Breast epithelium (tissue), 4 donors: Measurements from ENCODE around the gene C10orf95. TPM values are rescaled to one million over a fixed set of nuclear protein-coding genes. Genes with fewer than 3 reads are reported as not detected.
A peak's percentile ranks its signal among the peaks of the same experiment; 100 is the strongest.

Source experiments
- DNase-seq, 2 donors: peaks; one replicate each; pipeline ENCODE4 v3.0.0-alpha.2; 2019; ENCODE audit warnings: low spot score in 2 of 2
- H3K27ac ChIP-seq, 2 donors: fragments of 200-600 bp; sonication (generic) in 1 of 2; one replicate each; pipeline ENCODE4 v1.5.1; 2016 to 2019; ENCODE audit warnings: mild to moderate bottlenecking in 1 of 2
- H3K27me3 ChIP-seq, 2 donors: fragments of 200-600 bp; sonication (generic) in 1 of 2; one replicate each; pipeline versions ENCODE4 v1.5.1 to v1.6.0; 2017 to 2019; ENCODE audit warnings: control low read depth in 1 of 2, mild to moderate bottlenecking in 1 of 2
- H3K36me3 ChIP-seq: fragments of 200-600 bp; one replicate; pipeline ENCODE4 v1.5.1; 2019
- H3K4me1 ChIP-seq, 2 donors: fragments of 200-600 bp; sonication (generic); one replicate each; pipeline ENCODE4 v1.5.1; 2016 to 2019; ENCODE audit warnings: control low read depth in 1 of 2
- H3K4me3 ChIP-seq, 3 donors: fragments of 200-600 bp; sonication (generic); 1 replicate in 2 of 3; 2 replicates in 1 of 3; pipeline ENCODE4 v1.5.1; 2016 to 2019; ENCODE audit warnings: mild to moderate bottlenecking in 3 of 3, moderate library complexity in 2 of 3
- H3K9me3 ChIP-seq, 2 donors: fragments of 200-600 bp; sonication (generic) in 1 of 2; one replicate each; pipeline ENCODE4 v1.5.1; 2016 to 2019; ENCODE audit warnings: control low read depth in 1 of 2
- CTCF ChIP-seq, 3 donors: fragments of 450-650 bp; IDR thresholded peaks; one replicate each; pipeline ENCODE4 v1.5.1; 2016 to 2017; ENCODE audit warnings: antibody characterized with exemption in 3 of 3, mild to moderate bottlenecking in 3 of 3, moderate library complexity in 3 of 3
- POLR2A ChIP-seq: fragments of 450-650 bp; IDR thresholded peaks from one replicate; pipeline ENCODE4 v1.6.1; 2016; ENCODE audit warnings: antibody characterized with exemption, mild to moderate bottlenecking, moderate library complexity
- POLR2AphosphoS5 ChIP-seq, 3 donors: sonication (generic); formaldehyde crosslinking; IDR thresholded peaks; one replicate each; pipeline ENCODE4 v1.6.1; 2017; ENCODE audit warnings: antibody characterized with exemption in 3 of 3
- intact Hi-C: fragments of 100-400 bp; cut with DNase I; formaldehyde crosslinking; loops from one replicate; pipeline ENCODE4 v1.15.1; 2023; ENCODE audit warnings: low total_unique reads
- total RNA-seq, 3 donors: library from RNA; depleted of rRNA; stranded (reverse); fragments of >200 nt; gene quantifications; one replicate each; pipeline ENCODE4 v1.1.0, GENCODE V29; 2016

Gene C10orf95
- total RNA-seq, 3 donors from 2014 or later: 0.33 to 0.59 TPM; not detected in 1

- Histone ChIP-seq H3K4me3 (peak overlapping the region; percentile 23 to 65 (median 56)), H3K9me3 (no peaks in the 10 kb centered on the region), H3K27me3 (peaks cover 2 to 53% of the 10 kb centered on the region in 2 donors), H3K27ac (peak overlapping the region in 1 of 2 donors; percentile 55), H3K4me1 (no peaks in the 10 kb centered on the region), H3K36me3 (no peaks in the 10 kb centered on the region)
- no peak for DNase-seq
- intact Hi-C loops: loop anchor here (10.0 kb wide), 1 partner anchor 253 kb away; the partner anchor contains the start of gene NOLC1
- TF ChIP-seq POLR2AphosphoS5 (IDR thresholded peaks at IDR 0.05) (no peak), POLR2A (no peak), CTCF (IDR thresholded peaks at IDR 0.05) (no peak)
Measured at GRCh38 chr10:102408131-102408727, 43.1 kb downstream of the C10orf95 start.

- Histone ChIP-seq H3K27me3 (peaks cover 2 to 49% of the 10 kb centered on the region in 2 donors), H3K36me3 (no peaks in the 10 kb centered on the region), H3K9me3 (no peaks in the 10 kb centered on the region), H3K4me3 (peak overlapping the region in 1 of 3 donors; percentile 65), H3K4me1 (no peaks in the 10 kb centered on the region), H3K27ac (peak overlapping the region in 1 of 2 donors; percentile 55)
- DNase-seq: no peak
- TF ChIP-seq POLR2A (no peak), CTCF (IDR thresholded peaks at IDR 0.05) (no peak), POLR2AphosphoS5 (IDR thresholded peaks at IDR 0.05) (no peak)
- intact Hi-C loops: loop anchor here (10.0 kb wide), 1 partner anchor 253 kb away; the partner anchor contains the start of gene NOLC1
Measured at GRCh38 chr10:102407425-102408130, 43.8 kb downstream of the C10orf95 start.

- Histone ChIP-seq H3K27ac (no peak overlapping the region), H3K36me3 (no peaks in the 10 kb centered on the region), H3K4me3 (no peak overlapping the region), H3K27me3 (peaks cover 2 to 41% of the 10 kb centered on the region in 2 donors), H3K4me1 (no peaks in the 10 kb centered on the region), H3K9me3 (no peaks in the 10 kb centered on the region)
- DNase-seq: no peak
- intact Hi-C loops: loop anchor here (10.0 kb wide), 1 partner anchor 252 kb away; the partner anchor contains the start of gene NOLC1
- no peak for TF ChIP-seq CTCF (IDR thresholded peaks at IDR 0.05)
- no peak for TF ChIP-seq POLR2AphosphoS5 (IDR thresholded peaks at IDR 0.05)
- no peak for TF ChIP-seq POLR2A
Measured at GRCh38 chr10:102406815-102407214, 44.5 kb downstream of the C10orf95 start.

- no peaks in the 10 kb centered on the region for H3K4me1 ChIP-seq
- H3K4me3 ChIP-seq: no peak overlapping the region
- H3K27me3 ChIP-seq: peaks cover 2 to 30% of the 10 kb centered on the region in 2 donors
- no peak for DNase-seq
- intact Hi-C loops: loop anchor here (10.0 kb wide), 1 partner anchor 251 kb away; the partner anchor contains the start of gene NOLC1
- no peak overlapping the region for H3K27ac ChIP-seq
- no peaks in the 10 kb centered on the region for H3K9me3 ChIP-seq
- no peaks in the 10 kb centered on the region for H3K36me3 ChIP-seq
- TF ChIP-seq CTCF (IDR thresholded peaks at IDR 0.05): no peak
- no peak for TF ChIP-seq POLR2AphosphoS5 (IDR thresholded peaks at IDR 0.05)
- TF ChIP-seq POLR2A: no peak
Measured at GRCh38 chr10:102405632-102406031, 45.7 kb downstream of the C10orf95 start.

GRCh38 chr10:102405108-102405571 lies 46.2 kb downstream of the C10orf95 start:
- H3K36me3 ChIP-seq: no peaks in the 10 kb centered on the region
- H3K4me3 ChIP-seq: no peak overlapping the region
- no peak for TF ChIP-seq POLR2AphosphoS5 (IDR thresholded peaks at IDR 0.05)
- no peak for TF ChIP-seq POLR2A
- no peak for TF ChIP-seq CTCF (IDR thresholded peaks at IDR 0.05)
- intact Hi-C loops: loop anchor here (10.0 kb wide), 1 partner anchor 250 kb away; the partner anchor contains the start of gene NOLC1
- no peak for DNase-seq
- peaks cover 2 to 25% of the 10 kb centered on the region in 2 donors for H3K27me3 ChIP-seq
- H3K9me3 ChIP-seq: no peaks in the 10 kb centered on the region
- H3K4me1 ChIP-seq: no peaks in the 10 kb centered on the region
- H3K27ac ChIP-seq: no peak overlapping the region
